ENCODE results near the gene SLC24A3.

Gene SLC24A3

GRCh38 chr20:19729672-19730071, 517.2 kb downstream of the SLC24A3 start:
- TF ChIP-seq POLR2A (IDR thresholded peaks at IDR 0.05; ENCODE audit: low read depth, low read length) = no peak
- FAIRE-seq = no peak

GRCh38 chr20:19730706-19731105, 518.3 kb downstream of the SLC24A3 start:
- FAIRE-seq = no peak
- no peak for DNase-seq (ENCODE audit: insufficient read length, low spot score)
- TF ChIP-seq POLR2A (IDR thresholded peaks at IDR 0.05; ENCODE audit: low read depth, low read length) = no peak

More at GRCh38 chr20:19729672-19730071, 517.2 kb downstream of the SLC24A3 start:
- no peak for DNase-seq (ENCODE audit: insufficient read length, low spot score)

- no peak for FAIRE-seq
- no peak for TF ChIP-seq POLR2A (IDR thresholded peaks at IDR 0.05; ENCODE audit: low read depth, low read length)
Measured at GRCh38 chr20:19734811-19735210, 522.4 kb downstream of the SLC24A3 start.

GRCh38 chr20:19735446-19735845, 523.0 kb downstream of the SLC24A3 start:
- TF ChIP-seq POLR2A (IDR thresholded peaks at IDR 0.05; ENCODE audit: low read depth, low read length) = no peak
- FAIRE-seq (peak; percentile 76), DNase-seq (ENCODE audit: insufficient read length, low spot score) (peak; percentile 77)

More at GRCh38 chr20:19734811-19735210, 522.4 kb downstream of the SLC24A3 start:
- no peak for DNase-seq (ENCODE audit: insufficient read length, low spot score)

GRCh38 chr20:19737025-19737424, 524.6 kb downstream of the SLC24A3 start:
- FAIRE-seq (peak; percentile 75), DNase-seq (ENCODE audit: insufficient read length, low spot score) (no peak)
- no peak for TF ChIP-seq POLR2A (IDR thresholded peaks at IDR 0.05; ENCODE audit: low read depth, low read length)

- DNase-seq (ENCODE audit: insufficient read length, low spot score) (no peak), FAIRE-seq (no peak)
- no peak for TF ChIP-seq POLR2A (IDR thresholded peaks at IDR 0.05; ENCODE audit: low read depth, low read length)
Measured at GRCh38 chr20:19738951-19739350, 526.5 kb downstream of the SLC24A3 start.

- TF ChIP-seq POLR2A (IDR thresholded peaks at IDR 0.05; ENCODE audit: low read depth, low read length) = no peak
- DNase-seq (ENCODE audit: insufficient read length, low spot score) (no peak), FAIRE-seq (no peak)
Measured at GRCh38 chr20:19739351-19739750, 526.9 kb downstream of the SLC24A3 start.

- DNase-seq (ENCODE audit: insufficient read length, low spot score) (no peak), FAIRE-seq (no peak)
- TF ChIP-seq POLR2A (IDR thresholded peaks at IDR 0.05; ENCODE audit: low read depth, low read length) = no peak
Measured at GRCh38 chr20:19740512-19740911, 528.1 kb downstream of the SLC24A3 start.

- DNase-seq (ENCODE audit: insufficient read length, low spot score) (no peak), FAIRE-seq (no peak)
- no peak for TF ChIP-seq POLR2A (IDR thresholded peaks at IDR 0.05; ENCODE audit: low read depth, low read length)
Measured at GRCh38 chr20:19741924-19742323, 529.5 kb downstream of the SLC24A3 start.

- FAIRE-seq = no peak
- DNase-seq (ENCODE audit: insufficient read length, low spot score) = no peak
- no peak for TF ChIP-seq POLR2A (IDR thresholded peaks at IDR 0.05; ENCODE audit: low read depth, low read length)
Measured at GRCh38 chr20:19742974-19743639, 530.7 kb downstream of the SLC24A3 start.

- FAIRE-seq (no peak), DNase-seq (ENCODE audit: insufficient read length, low spot score) (no peak)
- TF ChIP-seq POLR2A (IDR thresholded peaks at IDR 0.05; ENCODE audit: low read depth, low read length) = no peak
Measured at GRCh38 chr20:19743640-19743995, 531.2 kb downstream of the SLC24A3 start.

GRCh38 chr20:19745106-19745505, 532.7 kb downstream of the SLC24A3 start:
- TF ChIP-seq POLR2A (IDR thresholded peaks at IDR 0.05; ENCODE audit: low read depth, low read length) = no peak
- DNase-seq (ENCODE audit: insufficient read length, low spot score) (no peak), FAIRE-seq (no peak)

- DNase-seq (ENCODE audit: insufficient read length, low spot score) = no peak
- no peak for FAIRE-seq
- TF ChIP-seq POLR2A (IDR thresholded peaks at IDR 0.05; ENCODE audit: low read depth, low read length) = no peak
Measured at GRCh38 chr20:19745584-19745983, 533.1 kb downstream of the SLC24A3 start.

- FAIRE-seq = no peak
- no peak for TF ChIP-seq POLR2A (IDR thresholded peaks at IDR 0.05; ENCODE audit: low read depth, low read length)
- DNase-seq (ENCODE audit: insufficient read length, low spot score) = no peak
Measured at GRCh38 chr20:19746396-19746795, 534.0 kb downstream of the SLC24A3 start.

- no peak for DNase-seq (ENCODE audit: insufficient read length, low spot score)
- no peak for FAIRE-seq
- no peak for TF ChIP-seq POLR2A (IDR thresholded peaks at IDR 0.05; ENCODE audit: low read depth, low read length)
Measured at GRCh38 chr20:19747903-19748302, 535.5 kb downstream of the SLC24A3 start.
